K562 (cell line): ENCODE results near the gene SRRD. TPM values are rescaled to one million over a fixed set of nuclear protein-coding genes. Genes with fewer than 3 reads are reported as not detected.

Experiments used
- TOE1 ChIP-seq, 2 experiments: fragments of 450-650 bp in 1 of 2; sonication (generic) in 1 of 2; formaldehyde crosslinking in 1 of 2; IDR thresholded peaks; 2 replicates each; pipeline versions ENCODE4 v1.7.1 to v1.8.0; 2016 to 2022; ENCODE audit warnings: borderline replicate concordance in 2 of 2, mild to moderate bottlenecking in 2 of 2, antibody characterized with exemption in 1 of 2, inconsistent platforms in 1 of 2, low read depth in 1 of 2, missing genetic modification reagents in 1 of 2, moderate library complexity in 1 of 2
- polyA plus RNA-seq, 8 experiments: library from polyadenylated mRNA; depleted of rRNA in 4 of 8; stranded (reverse) in 5 of 8; unstranded in 3 of 8; fragments of >200 nt; fragmentation: Nextera tagmentation in 2 of 8; fragmentation: Illumina TruSeq in 1 of 8; extraction: Ambion mirVana in 2 of 8; extraction: Trizol in 1 of 8; gene quantifications; 2 replicates each; pipeline versions ENCODE4 v1.2.1 to v1.2.3, GENCODE V29; 2011 to 2014; ENCODE audit warnings: inconsistent platforms in 1 of 8, missing spikeins in 1 of 8
- total RNA-seq, 7 experiments: library from RNA; depleted of rRNA in 6 of 7; stranded (reverse); fragments of >200 nt in 6 of 7; fragmentation: Illumina TruSeq in 2 of 7; extraction: Trizol in 2 of 7; gene quantifications; 2 replicates each; pipeline versions ENCODE4 v1.2.1 to v1.2.3, GENCODE V29; 2011 to 2021; ENCODE audit warnings: low replicate concordance in 1 of 7
- TF ChIP-seq, protein P1 (sequence below): fragments of 450-650 bp; IDR thresholded peaks from 2 replicates; pipeline ENCODE4 v1.6.1; 2016; ENCODE audit warnings: low read depth
- TF ChIP-seq, protein P2 (sequence below): fragments of 450-650 bp; formaldehyde crosslinking; IDR thresholded peaks from 2 replicates; pipeline ENCODE4 v1.4.0; 2020; ENCODE audit warnings: mild to moderate bottlenecking, mixed read lengths
- TF ChIP-seq, protein P3 (sequence below): fragments of 450-650 bp; IDR thresholded peaks from one replicate; pipeline ENCODE4 v1.6.1; 2018; ENCODE audit warnings: mild to moderate bottlenecking, moderate library complexity; ENCODE audit not compliant: partially characterized antibody

SRRD gene
- total and polyA plus RNA-seq, 9 of the 15 experiments (the other 6 are each of a cell fraction or from before 2014, with no cell fraction given): 4.9 to 59.4 (median 34.4) TPM

GRCh38 chr22:26482161-26482560 lies 1.5 kb upstream of the SRRD start (continued):
- TF ChIP-seq, protein P1, sequence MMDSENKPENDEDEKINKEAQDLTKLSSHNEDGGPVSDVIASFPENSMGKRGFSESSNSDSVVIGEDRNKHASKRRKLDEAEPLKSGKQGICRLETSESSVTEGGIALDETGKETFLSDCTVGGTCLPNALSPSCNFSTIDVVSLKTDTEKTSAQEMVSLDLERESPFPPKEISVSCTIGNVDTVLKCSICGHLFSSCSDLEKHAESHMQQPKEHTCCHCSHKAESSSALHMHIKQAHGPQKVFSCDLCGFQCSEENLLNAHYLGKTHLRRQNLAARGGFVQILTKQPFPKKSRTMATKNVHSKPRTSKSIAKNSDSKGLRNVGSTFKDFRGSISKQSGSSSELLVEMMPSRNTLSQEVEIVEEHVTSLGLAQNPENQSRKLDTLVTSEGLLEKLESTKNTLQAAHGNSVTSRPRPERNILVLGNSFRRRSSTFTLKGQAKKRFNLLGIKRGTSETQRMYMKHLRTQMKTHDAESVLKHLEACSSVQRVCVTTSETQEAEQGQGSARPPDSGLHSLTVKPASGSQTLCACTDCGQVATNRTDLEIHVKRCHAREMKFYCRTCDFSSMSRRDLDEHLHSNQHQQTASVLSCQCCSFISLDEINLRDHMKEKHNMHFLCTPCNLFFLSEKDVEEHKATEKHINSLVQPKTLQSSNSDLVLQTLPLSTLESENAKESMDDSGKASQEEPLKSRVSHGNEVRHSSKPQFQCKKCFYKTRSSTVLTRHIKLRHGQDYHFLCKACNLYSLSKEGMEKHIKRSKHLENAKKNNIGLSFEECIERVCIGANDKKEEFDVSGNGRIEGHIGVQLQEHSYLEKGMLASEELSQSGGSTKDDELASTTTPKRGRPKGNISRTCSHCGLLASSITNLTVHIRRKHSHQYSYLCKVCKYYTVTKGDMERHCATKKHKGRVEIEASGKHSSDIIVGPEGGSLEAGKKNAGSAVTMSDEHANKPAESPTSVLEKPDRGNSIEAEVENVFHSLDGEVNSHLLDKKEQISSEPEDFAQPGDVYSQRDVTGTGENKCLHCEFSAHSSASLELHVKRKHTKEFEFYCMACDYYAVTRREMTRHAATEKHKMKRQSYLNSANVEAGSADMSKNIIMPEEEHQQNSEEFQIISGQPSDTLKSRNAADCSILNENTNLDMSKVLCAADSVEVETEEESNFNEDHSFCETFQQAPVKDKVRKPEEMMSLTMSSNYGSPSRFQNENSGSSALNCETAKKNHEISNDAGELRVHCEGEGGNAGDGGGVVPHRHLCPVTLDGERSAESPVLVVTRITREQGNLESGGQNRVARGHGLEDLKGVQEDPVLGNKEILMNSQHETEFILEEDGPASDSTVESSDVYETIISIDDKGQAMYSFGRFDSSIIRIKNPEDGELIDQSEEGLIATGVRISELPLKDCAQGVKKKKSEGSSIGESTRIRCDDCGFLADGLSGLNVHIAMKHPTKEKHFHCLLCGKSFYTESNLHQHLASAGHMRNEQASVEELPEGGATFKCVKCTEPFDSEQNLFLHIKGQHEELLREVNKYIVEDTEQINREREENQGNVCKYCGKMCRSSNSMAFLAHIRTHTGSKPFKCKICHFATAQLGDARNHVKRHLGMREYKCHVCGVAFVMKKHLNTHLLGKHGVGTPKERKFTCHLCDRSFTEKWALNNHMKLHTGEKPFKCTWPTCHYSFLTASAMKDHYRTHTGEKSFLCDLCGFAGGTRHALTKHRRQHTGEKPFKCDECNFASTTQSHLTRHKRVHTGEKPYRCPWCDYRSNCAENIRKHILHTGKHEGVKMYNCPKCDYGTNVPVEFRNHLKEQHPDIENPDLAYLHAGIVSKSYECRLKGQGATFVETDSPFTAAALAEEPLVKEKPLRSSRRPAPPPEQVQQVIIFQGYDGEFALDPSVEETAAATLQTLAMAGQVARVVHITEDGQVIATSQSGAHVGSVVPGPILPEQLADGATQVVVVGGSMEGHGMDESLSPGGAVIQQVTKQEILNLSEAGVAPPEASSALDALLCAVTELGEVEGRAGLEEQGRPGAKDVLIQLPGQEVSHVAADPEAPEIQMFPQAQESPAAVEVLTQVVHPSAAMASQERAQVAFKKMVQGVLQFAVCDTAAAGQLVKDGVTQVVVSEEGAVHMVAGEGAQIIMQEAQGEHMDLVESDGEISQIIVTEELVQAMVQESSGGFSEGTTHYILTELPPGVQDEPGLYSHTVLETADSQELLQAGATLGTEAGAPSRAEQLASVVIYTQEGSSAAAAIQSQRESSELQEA: no peak
- TF ChIP-seq TOE1 (IDR thresholded peaks at IDR 0.05; ENCODE audit: borderline replicate concordance) (no peak), TOE1 (CRISPR knock-in tag; IDR thresholded peaks at IDR 0.05; ENCODE audit: borderline replicate concordance, low read depth) (no peak)
- TF ChIP-seq, protein P2, sequence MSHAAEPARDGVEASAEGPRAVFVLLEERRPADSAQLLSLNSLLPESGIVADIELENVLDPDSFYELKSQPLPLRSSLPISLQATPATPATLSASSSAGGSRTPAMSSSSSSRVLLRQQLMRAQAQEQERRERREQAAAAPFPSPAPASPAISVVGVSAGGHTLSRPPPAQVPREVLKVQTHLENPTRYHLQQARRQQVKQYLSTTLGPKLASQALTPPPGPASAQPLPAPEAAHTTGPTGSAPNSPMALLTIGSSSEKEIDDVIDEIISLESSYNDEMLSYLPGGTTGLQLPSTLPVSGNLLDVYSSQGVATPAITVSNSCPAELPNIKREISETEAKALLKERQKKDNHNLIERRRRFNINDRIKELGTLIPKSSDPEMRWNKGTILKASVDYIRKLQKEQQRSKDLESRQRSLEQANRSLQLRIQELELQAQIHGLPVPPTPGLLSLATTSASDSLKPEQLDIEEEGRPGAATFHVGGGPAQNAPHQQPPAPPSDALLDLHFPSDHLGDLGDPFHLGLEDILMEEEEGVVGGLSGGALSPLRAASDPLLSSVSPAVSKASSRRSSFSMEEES: peak; percentile 11; the same call in 1 of the 2 replicates
- TF ChIP-seq, protein P3, sequence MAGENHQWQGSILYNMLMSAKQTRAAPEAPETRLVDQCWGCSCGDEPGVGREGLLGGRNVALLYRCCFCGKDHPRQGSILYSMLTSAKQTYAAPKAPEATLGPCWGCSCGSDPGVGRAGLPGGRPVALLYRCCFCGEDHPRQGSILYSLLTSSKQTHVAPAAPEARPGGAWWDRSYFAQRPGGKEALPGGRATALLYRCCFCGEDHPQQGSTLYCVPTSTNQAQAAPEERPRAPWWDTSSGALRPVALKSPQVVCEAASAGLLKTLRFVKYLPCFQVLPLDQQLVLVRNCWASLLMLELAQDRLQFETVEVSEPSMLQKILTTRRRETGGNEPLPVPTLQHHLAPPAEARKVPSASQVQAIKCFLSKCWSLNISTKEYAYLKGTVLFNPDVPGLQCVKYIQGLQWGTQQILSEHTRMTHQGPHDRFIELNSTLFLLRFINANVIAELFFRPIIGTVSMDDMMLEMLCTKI: no peak
